ENCODE data around the gene RPS16.
A peak's percentile ranks its signal among the peaks of the same experiment; 100 is the strongest.

The RPS16 gene

GRCh38 chr19:39449116-39449797, 13.5 kb upstream of the RPS16 start:
- no peak for DNase-seq (ENCODE audit: low read depth, low spot score)

DNA sequence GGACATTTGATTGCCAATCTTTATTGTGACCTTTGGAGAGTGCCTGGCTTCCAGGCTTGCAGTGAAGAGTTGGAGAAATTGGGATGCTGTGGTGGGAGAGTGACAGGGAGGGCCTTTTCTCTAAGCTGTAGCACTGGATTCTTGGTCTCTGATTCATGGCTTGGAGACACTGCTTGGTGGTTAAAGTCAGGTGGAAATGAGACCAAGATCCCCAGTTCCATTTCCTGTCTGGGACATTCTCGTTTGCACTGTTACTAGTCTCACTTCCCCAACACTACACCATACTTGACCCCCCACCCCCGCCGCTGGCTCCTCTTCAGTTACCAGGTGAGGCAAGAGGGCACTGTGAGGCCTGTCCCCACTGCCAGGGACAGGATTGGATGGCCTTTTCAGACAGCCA, 12.5 kb upstream of the RPS16 start:
- no peak for DNase-seq (ENCODE audit: low read depth, low spot score)

DNA sequence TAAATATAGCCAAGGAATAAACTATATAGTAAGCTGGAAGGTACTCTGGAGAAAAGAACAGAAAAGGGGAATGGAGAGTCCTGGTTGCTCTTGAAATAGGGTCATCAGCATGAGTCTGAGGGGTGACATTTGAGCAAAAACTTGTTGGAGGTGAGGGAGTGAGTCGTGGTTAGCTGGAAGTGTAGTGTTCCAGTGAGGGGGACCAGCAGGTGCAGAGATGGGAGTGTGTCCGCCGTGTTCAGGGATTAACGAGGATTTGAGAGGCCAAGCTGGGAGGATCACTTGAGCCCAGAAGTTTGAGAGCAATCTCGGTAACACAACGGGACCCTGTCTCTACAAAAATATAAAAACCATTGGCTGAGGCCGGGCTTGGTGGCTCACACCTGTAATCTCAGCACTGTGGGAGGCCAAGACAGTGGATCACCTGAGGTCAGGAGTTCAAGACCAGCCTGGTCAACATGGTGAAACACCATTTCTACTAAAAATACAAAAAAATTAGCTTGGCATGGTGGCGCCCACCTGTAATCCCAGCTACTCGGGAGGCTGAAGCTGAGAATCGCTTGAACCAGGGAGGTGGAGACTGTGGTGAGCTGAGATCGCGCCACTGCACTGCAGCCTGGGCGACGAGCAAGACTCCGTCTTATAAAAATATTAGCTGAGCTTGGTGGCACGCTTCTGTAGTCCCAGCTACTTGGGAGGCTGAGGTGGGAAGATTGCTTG, 10.8 kb upstream of the RPS16 start:
- no peak for DNase-seq (ENCODE audit: low read depth, low spot score)

GRCh38 chr19:39445196-39446111, 9.7 kb upstream of the RPS16 start, which contains the start of gene SUPT5H:
Gene SUPT5H, plus strand, starts transcription at chr19:39445582. Its CDS starts 309 bp downstream, at chr19:39445891.
- DNase-seq (ENCODE audit: low read depth, low spot score): peak; percentile 96

DNA sequence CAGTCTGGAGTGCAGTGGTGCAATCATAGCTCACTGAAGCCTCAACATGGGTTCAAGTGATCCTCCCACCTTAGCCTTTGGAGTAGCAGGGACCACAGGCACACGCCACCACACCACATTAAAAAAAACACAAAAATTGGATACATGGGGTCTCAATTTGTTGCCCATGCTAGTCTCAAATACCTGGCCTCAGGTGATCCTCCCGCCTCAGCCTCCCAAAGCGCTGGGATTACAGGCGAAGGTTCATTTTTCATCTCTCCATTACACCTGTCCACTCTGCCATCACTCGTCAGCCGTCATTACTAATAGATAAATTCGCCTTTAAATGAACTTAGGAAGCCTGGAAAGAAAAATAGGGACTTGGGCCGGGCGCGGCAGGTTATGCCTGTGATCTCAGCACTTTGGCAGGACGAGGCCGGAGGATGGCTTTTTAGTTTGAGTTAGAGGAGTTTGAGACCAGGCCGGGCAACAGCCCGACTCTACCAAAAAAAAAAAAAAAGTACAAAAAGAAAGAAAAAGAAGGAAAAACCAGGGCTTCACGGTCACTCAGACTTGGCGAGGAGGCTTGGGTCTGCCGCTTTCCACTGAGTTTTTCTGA, 8.9 kb upstream of the RPS16 start:
- no peak for DNase-seq (ENCODE audit: low read depth, low spot score)

GRCh38 chr19:39438270-39438934, 2.7 kb upstream of the RPS16 start:
- DNase-seq (ENCODE audit: low read depth, low spot score): no peak

DNA sequence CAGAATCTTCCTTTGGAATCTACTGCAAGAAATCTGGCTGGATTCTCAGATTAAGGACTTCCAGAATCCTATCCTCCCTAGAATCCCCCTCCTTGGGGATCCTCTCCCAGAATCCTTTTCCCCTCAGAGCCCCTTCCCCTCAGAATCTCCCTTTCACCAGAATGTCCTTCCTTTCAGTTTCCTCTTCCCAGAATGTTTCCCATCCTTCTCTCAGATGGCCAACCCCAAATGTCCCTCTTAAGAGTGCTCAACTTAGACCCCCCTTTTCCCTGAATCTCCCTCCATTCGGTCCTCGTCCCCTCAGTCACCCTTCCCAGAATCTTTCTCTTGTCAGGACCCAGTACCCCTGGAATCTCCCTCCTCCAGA, 584 bp upstream of the RPS16 start:
- DNase-seq (ENCODE audit: low read depth, low spot score): no peak

- DNase-seq (ENCODE audit: low read depth, low spot score): no peak
Observed at GRCh38 chr19:39434123-39435076, 1.3 kb downstream of the RPS16 start.

DNA sequence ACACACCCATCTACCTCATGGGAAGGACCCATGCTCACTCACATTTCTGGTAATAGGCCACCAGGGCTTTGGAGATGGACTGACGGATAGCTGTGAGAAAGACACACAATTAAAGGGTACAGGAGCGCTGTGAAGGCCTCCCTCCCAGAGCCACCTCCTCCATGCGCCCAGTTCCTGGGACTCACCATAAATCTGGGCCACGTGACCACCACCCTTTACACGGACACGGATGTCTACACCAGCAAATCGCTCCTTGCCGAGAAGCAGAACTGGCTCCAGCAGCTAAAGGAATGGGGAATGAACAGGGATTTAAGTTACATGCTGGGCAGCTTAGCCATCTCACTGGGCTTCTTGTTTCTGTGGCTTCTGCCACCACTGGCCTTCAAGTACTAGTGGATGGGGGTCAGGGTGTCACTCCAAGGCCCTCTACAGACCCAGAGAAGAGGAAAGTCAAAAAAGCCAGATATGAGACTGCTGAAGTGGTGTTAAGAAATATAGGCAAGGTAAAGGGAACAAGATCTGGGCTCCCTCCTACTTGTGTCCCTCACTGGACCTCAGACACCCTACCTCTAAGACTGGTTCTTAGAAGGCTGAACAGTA, 2.2 kb downstream of the RPS16 start:
- no peak for DNase-seq (ENCODE audit: low read depth, low spot score)

DNA sequence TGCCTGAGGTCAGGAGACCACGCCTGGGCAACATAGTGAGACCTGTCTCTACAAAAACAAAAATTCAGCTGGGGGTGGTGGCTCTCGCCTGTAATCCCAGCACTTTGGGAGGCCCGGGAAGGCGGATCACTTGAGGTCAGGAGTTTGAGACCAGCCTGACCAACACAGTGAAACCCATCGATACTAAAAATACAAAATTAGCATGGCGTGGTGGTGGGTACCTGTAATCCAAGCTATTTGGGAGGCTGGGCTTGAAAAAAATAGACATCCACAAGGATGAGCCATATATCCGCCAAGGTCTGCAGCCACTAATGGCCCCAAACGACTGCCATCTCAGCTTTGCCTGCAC, 3.1 kb downstream of the RPS16 start:
- no peak for DNase-seq (ENCODE audit: low read depth, low spot score)

DNA sequence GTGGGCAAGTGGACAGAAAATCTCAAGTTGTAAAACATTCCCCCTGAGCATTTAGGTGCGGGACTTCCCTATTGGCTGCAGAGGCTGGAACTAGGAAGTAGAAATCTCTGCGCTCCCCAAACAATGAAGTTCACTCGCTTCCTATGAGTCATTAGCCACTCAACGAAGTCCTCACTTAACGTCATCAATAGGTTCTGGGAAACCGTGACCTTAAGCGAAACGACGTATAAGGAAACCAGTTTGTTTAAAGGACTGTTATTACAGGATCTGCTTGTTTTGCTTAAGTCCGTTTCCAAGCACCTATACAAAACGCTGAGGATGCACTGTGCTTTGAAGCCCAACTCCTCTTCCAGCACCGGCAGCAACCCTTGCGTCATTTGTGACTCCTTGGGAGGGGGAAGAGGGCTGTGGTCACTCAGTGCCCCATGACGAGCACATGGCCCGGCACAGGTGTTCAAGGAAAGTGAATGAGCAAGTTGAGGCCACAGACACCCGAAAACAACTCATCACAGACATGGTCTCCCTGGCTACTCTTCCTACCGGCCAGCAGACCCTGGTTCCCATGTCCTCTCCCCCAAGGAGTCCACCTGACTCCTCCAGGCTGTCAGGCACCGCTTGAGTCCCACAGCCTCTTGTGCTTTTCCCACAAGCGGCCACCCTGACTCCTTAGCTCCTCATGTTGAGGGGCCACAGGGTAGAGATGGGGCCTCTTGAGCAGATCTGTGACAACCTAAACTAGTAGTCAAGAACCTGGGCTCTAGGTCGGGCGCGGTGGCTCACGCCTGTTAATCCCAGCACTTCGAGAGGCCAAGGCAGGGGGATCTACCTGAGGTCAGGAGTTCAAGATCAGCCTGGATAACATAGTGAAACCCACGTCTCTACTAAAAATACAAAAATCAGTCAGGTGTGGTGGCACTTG, 4.8 kb downstream of the RPS16 start:
- DNase-seq (ENCODE audit: low read depth, low spot score): peak; percentile 53

DNA sequence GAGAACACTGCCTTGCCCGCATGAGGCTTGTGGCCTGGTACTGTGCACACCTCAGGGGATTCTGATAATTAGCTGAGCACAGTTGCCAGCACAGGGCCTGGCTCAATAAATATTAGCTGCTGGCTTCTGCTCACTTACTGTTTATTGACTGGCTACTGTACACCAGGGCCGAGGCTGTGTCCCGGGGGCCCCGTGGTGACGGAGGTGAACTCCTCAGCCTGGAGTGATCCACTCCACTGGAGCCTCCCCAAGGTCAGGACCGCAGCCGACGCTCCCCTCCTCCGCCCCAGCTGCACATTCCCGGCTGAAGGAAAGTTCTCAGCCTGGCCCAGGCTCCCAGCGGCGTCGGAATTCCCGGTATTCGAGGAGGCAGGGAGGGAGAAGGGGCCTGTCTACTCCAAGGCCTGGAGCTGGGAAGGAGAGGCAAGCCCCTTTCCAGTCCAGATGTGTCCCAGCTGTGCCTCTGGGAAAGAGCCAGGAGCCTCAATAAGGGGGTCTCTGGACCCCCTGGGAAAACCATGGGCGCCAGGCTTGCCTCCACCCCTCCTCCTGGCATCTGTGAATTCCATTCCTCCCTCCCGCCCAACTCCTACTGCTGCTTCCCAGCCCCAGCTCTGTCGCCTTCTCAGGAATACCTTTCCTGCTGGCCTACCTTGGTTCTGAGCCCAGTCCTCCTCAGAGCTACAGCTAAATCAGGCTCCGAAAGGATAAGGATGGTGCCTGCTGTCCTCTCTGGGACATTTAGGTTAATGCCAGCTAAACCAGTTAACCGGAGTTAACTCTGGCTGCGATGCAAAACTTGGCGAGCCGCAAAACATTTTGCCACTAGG, 7.3 kb downstream of the RPS16 start:
- no peak for DNase-seq (ENCODE audit: low read depth, low spot score)

- DNase-seq (ENCODE audit: low read depth, low spot score): no peak
Observed at GRCh38 chr19:39427707-39428106, 8.0 kb downstream of the RPS16 start.

DNA sequence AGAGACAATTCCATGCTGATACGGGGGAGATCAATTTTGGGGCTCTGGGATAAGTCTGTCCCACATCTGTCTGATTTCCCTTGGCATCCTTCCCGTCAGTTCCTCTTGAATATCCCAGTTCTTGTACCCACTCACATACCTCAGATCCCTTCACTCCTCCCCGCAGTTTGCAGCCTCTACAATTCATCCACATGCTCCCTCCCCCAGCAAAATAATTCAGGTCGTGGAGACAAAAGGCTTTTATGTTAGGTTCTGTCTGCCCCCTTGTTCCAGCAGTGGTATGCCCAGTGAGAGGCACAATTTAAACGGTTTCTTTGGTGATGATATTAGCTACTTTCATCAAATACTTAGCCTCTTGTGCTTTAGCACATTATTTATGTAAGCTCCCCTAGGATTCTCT, 9.6 kb downstream of the RPS16 start:
- DNase-seq (ENCODE audit: low read depth, low spot score): no peak

- no peak for DNase-seq (ENCODE audit: low read depth, low spot score)
Observed at GRCh38 chr19:39425744-39426143, 10.0 kb downstream of the RPS16 start.

DNA sequence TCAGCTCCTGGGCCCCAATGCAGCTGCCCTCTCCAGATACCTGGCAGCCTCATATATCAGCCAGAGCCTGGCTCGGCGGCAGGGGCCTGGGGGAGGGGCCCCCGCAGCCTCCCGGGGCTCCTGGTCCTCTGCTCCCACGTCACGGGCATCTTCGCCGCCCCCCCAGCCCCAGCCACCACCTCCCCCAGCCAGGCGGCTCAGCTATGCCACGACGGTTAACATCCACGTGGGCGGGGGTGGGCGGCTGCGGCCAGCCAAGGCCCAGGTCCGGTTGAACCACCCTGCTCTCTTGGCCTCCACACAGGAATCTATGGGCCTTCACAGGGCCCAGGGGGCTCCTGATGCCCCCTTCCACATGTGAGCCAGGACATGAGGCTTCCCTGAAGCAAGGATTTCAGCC, 10.8 kb downstream of the RPS16 start:
- no peak for DNase-seq (ENCODE audit: low read depth, low spot score)

- DNase-seq (ENCODE audit: low read depth, low spot score): no peak
Observed at GRCh38 chr19:39423258-39424086, 12.3 kb downstream of the RPS16 start.
